Adrenal gland (tissue), 12 donors: ENCODE data around the gene TUBB4B. TPM values are rescaled to one million over a fixed set of nuclear protein-coding genes. Genes with fewer than 3 reads are reported as not detected.
"Not testable (repeated sequence)": the region's sequence is repeated elsewhere in the genome, so short reads cannot be mapped to it uniquely, and the experiment has no call there.

Source experiments
- DNase-seq, 7 donors: peaks; one replicate each; pipeline ENCODE4 v3.0.0-alpha.2; 2019 to 2020
- H3K27ac ChIP-seq, 5 donors: fragments of 200-600 bp; sonication (generic) in 4 of 5; 1 replicate in 3 of 5; 2 replicates in 2 of 5; pipeline versions ENCODE4 v1.5.1 to v1.8.0; 2016 to 2020; ENCODE audit warnings: mild to moderate bottlenecking in 1 of 5
- H3K27me3 ChIP-seq: fragments of 200-600 bp; 2 replicates; pipeline ENCODE4 v1.8.0; 2021
- H3K36me3 ChIP-seq, 2 donors: fragments of 200-600 bp; replicated peaks in 1 of 2; 1 replicate in 1 of 2; 2 replicates in 1 of 2; pipeline versions ENCODE4 v1.5.1 to v1.8.0; 2018 to 2022
- H3K4me1 ChIP-seq, 2 donors: fragments of 200-600 bp; replicated peaks in 1 of 2; 1 replicate in 1 of 2; 2 replicates in 1 of 2; pipeline versions ENCODE4 v1.5.1 to v1.8.0; 2018 to 2021
- H3K4me3 ChIP-seq, 4 donors: fragments of 200-600 bp; sonication (generic) in 3 of 4; one replicate each; pipeline ENCODE4 v1.5.1; 2016 to 2018
- H3K9me3 ChIP-seq, 3 donors: fragments of 200-600 bp; sonication (generic) in 1 of 3; replicated peaks in 1 of 3; 1 replicate in 2 of 3; 2 replicates in 1 of 3; pipeline versions ENCODE4 v1.5.1 to v1.8.0; 2016 to 2021
- CTCF ChIP-seq, 6 experiments: fragments of 450-650 bp in 4 of 6; fragments of 200-600 bp in 2 of 6; sonication (generic) in 1 of 6; IDR thresholded peaks; 1 replicate in 5 of 6; 2 replicates in 1 of 6; pipeline versions ENCODE4 v1.5.1 to v1.8.0; 2016 to 2021; ENCODE audit warnings: antibody characterized with exemption in 6 of 6, mild to moderate bottlenecking in 2 of 6, moderate library complexity in 1 of 6
- POLR2A ChIP-seq, 2 donors: fragments of 450-650 bp; IDR thresholded peaks; one replicate each; pipeline ENCODE4 v1.6.1; 2017; ENCODE audit warnings: antibody characterized with exemption in 2 of 2, mild to moderate bottlenecking in 2 of 2, moderate library complexity in 1 of 2
- WGBS, 4 donors: extraction: QIAGEN DNeasy Blood & Tissue Kit in 2 of 4; methylation state at CpG; one replicate each; pipeline versions ENCODE4 v1.1.5 to v1.1.7; 2013 to 2017; 5-methylcytosine and 5-hydroxymethylcytosine counted together
- intact Hi-C, 2 donors: fragments of 100-400 bp; cut with DNase I; formaldehyde crosslinking; loops; one replicate each; pipeline versions ENCODE4 v1.14.1 to v1.15.0; 2022 to 2023
- polyA plus RNA-seq, 3 donors: library from polyadenylated mRNA; stranded (reverse); fragments of 200-250 nt in 2 of 3; fragments of 350-450 nt in 1 of 3; fragmentation: Illumina TruSeq in 1 of 3; extraction: RNeasy Lipid Tissue Mini Kit (QIAGEN cat#74804) in 1 of 3; gene quantifications; one replicate each; pipeline ENCODE4 v1.2.3, GENCODE V29; 2013 to 2014
- total RNA-seq, 9 donors: library from RNA; depleted of rRNA in 4 of 9; stranded (reverse); fragments of >200 nt in 4 of 9; fragments of 120-200 nt in 1 of 9; fragmentation: NEBNext Ultra II Directional in 1 of 9; extraction: Animal tissue kit (Norgen Biotek cat#: 25700) in 1 of 9; gene quantifications; one replicate each; pipeline versions ENCODE4 v1.1.0 to v1.2.4, GENCODE V29; 2013 to 2023
- donor health status: healthy with polysubstance abuse.
- donor health status: Bipolar disorder and iron deficiency.
- donor health status: DM: yes; HTN: yes; CAD: no.
- donor health status: DM: no; HTN: no; CAD: no.
- donor health status: DM: no; HTN: no; CAD: no.
- donor health status: DM: yes; HTN: yes; CAD: no.

TUBB4B gene
- total and polyA plus RNA-seq, 12 donors: 69.9 to 362 (median 151) TPM

GRCh38 chr9:137236238-137236935 is 4.7 kb upstream of the TUBB4B start:
- intact Hi-C loops: loop anchor here in 1 of 2 donors (10.0 kb wide), 1 partner anchor 452 kb away; no protein-coding TSS in a partner anchor
- peak; percentile 82 to 93 (median 88) for DNase-seq
- 3 to 10% (median 6%) methylated on average over 4 to 31 of the region's 31 CpGs for WGBS, 4 donors
- H3K9me3 ChIP-seq: no peaks in the 10 kb centered on the region
- H3K27me3 ChIP-seq: peaks cover 22% of the 10 kb centered on the region
- H3K4me3 ChIP-seq: no peak overlapping the region
- H3K36me3 ChIP-seq: no peaks in the 10 kb centered on the region
- H3K27ac ChIP-seq: no peak overlapping the region
- TF ChIP-seq CTCF (IDR thresholded peaks at IDR 0.05): peak; percentile 97 to 100 (median 98)
- TF ChIP-seq POLR2A (IDR thresholded peaks at IDR 0.05): no peak
- H3K4me1 ChIP-seq: peaks cover 7 to 23% of the 10 kb centered on the region in 2 donors

GRCh38 chr9:137236936-137237421 is 4.1 kb upstream of the TUBB4B start:
- Histone ChIP-seq H3K4me3 (no peak overlapping the region), H3K4me1 (peaks cover 7 to 25% of the 10 kb centered on the region in 2 donors), H3K9me3 (no peaks in the 10 kb centered on the region), H3K27me3 (peaks cover 17% of the 10 kb centered on the region), H3K27ac (no peak overlapping the region), H3K36me3 (peaks cover 0 to under 1% of the 10 kb centered on the region in 2 donors)
- WGBS, 4 donors: 10 to 93% (median 44%) methylated on average over 2 to 11 of the region's 11 CpGs
- TF ChIP-seq POLR2A (IDR thresholded peaks at IDR 0.05): no peak
- no peak for TF ChIP-seq CTCF (IDR thresholded peaks at IDR 0.05)
- intact Hi-C loops: loop anchor here in 1 of 2 donors (10.0 kb wide), 1 partner anchor 452 kb away; no protein-coding TSS in a partner anchor
- no peak for DNase-seq

- peaks cover 0 to 11% of the 10 kb centered on the region in 2 donors for H3K36me3 ChIP-seq
- H3K27ac ChIP-seq: no peak overlapping the region
- H3K4me1 ChIP-seq: peaks cover 7 to 36% of the 10 kb centered on the region in 2 donors
- H3K9me3 ChIP-seq: no peaks in the 10 kb centered on the region
- no peak overlapping the region for H3K4me3 ChIP-seq
- TF ChIP-seq POLR2A (IDR thresholded peaks at IDR 0.05): no peak
- TF ChIP-seq CTCF (IDR thresholded peaks at IDR 0.05): no peak
- DNase-seq: no peak
- 69 to 81% (median 80%) methylated on average over 5 to 13 of the region's 13 CpGs for WGBS, 4 donors
- intact Hi-C loops: loop anchor here in 1 of 2 donors (10.0 kb wide), 1 partner anchor 453 kb away; no protein-coding TSS in a partner anchor
- peaks cover 8% of the 10 kb centered on the region for H3K27me3 ChIP-seq
Measured at GRCh38 chr9:137237759-137238726, 3.0 kb upstream of the TUBB4B start.

GRCh38 chr9:137239541-137240200 is 1.4 kb upstream of the TUBB4B start:
- Histone ChIP-seq H3K27ac (peak overlapping the region; percentile 76 to 97 (median 93)), H3K36me3 (peaks cover 0 to 18% of the 10 kb centered on the region in 2 donors)
- intact Hi-C loops: loop anchor here in 1 of 2 donors (10.0 kb wide), 1 partner anchor 455 kb away; no protein-coding TSS in a partner anchor

More at GRCh38 chr9:137239541-137240200, 1.4 kb upstream of the TUBB4B start:
- 49 to 55% (median 51%) methylated on average over 25 to 27 of the region's 27 CpGs for WGBS, 4 donors
- not testable (repeated sequence) for H3K27me3 ChIP-seq, DNase-seq, H3K9me3 ChIP-seq
- H3K4me1 ChIP-seq: peaks cover 7 to 43% of the 10 kb centered on the region in 2 donors
- peak overlapping the region in 2 of 4 donors; percentile 51 to 81 for H3K4me3 ChIP-seq
